ENCODE results near the gene MRNIP.

The MRNIP gene

GRCh38 chr5:179803651-179804554 lies 54.7 kb downstream of the MRNIP start:
- no peak for DNase-seq (ENCODE audit: low spot score)

GRCh38 chr5:179802950-179803562 lies 55.6 kb downstream of the MRNIP start:
- DNase-seq (ENCODE audit: low spot score) = no peak

GRCh38 chr5:179802207-179802883 lies 56.3 kb downstream of the MRNIP start:
- no peak for DNase-seq (ENCODE audit: low spot score)

GRCh38 chr5:179801304-179802206 lies 57.1 kb downstream of the MRNIP start:
- DNase-seq (ENCODE audit: low spot score) = no peak

DNA sequence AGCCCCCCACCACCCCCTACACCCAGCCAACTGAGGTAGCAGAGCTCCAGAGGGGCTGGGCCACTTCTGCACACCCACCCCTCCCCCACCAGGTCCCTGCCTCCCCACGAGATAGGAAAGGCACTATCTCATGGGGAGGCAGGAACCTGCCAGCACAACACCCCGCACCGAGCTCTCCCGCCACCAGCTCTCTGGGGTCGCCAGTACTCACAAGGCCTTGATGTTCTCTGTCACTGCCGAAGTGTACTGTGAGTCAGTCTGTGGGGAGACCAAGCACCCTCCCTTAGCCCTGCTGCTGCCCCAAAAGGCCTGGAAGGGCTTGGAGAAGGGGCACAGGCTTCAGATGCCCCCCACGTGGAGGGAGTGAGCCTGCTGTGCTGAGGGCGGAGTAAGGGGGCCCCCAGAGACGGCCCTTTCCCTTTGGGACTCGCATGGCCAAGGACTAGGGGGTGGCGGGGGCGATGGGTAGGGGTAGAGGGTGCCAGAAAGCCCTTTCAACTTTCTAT lies 57.9 kb downstream of the MRNIP start:
- DNase-seq (ENCODE audit: low spot score) = no peak

- no peak for DNase-seq (ENCODE audit: low spot score)
Measured at GRCh38 chr5:179800071-179800695, 58.4 kb downstream of the MRNIP start.

DNA sequence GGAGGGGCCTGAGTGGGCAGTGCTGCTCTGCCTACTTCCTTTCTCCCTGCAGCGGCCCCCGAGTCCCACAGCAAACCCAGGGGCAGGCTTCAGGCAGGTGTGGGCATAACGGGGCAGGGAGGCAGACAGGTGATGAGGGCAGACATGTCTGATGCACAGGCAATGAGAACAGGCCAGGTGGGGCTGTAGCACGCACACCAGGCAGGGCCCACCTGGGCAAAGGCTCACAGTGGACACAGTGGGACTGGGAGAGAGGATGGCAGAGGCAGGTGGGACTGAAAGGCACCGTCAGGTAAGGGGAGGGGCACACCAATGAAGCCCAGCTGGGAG lies 59.0 kb downstream of the MRNIP start:
- DNase-seq (ENCODE audit: low spot score) = no peak

GRCh38 chr5:179798771-179799643 lies 59.6 kb downstream of the MRNIP start:
- DNase-seq (ENCODE audit: low spot score) = no peak

- DNase-seq (ENCODE audit: low spot score) = no peak
Measured at GRCh38 chr5:179798144-179798770, 60.4 kb downstream of the MRNIP start.

DNA sequence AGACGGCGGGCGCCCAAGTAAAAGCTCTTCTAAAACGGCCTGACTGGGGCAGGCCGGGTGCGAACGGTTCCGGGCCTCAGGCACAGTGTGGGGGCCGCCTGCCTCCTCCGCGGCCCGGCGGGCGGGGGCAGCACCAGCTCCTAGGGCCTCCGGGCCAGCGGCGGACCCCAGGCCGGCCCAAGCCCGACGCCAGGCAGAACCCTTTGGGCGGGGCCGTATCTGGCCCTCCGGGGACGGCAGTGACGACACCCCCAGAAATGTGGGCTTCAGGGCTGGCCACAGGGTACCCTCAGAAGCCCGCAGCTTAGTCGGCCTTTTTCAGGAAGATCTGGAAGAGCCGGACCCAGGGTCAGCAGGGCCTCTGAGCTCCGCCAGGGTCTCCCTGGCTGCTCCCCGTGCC lies 60.9 kb downstream of the MRNIP start:
- DNase-seq (ENCODE audit: low spot score) = no peak

DNA sequence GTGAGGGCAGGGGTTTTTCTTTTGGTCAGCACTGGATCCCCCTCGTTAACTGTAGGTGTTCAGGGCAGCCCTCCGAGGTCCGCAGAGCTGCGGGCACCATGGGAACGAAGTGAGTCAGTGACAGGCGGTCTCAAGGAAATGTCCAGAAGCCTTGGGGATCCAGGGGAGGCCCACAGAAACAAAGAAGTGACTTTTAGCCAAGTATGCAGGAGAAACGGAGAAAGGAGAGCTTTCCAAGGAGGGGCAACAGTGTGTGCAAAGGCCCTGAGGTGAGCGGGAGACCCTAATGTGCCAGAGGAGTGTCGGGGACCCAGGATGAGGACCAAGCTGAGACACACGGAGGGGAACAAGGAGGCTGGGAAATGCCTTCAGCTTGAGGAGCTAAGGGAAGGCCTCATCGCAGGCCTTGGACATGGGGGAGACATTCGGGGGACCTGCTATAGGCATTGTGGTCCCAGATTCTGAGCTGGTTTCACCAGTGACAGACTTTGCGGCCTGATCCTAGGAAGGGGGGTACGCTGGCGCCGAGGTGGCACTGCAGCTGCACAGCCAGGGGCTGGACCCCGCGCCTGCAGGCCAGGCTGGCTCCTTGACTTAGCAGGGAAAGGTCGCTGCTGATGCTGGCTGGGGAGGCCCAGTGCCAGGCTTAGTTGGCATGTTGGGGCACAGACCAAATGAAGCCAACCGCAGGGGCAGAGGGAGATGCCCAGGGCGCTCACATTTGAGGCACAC lies 61.6 kb downstream of the MRNIP start:
- DNase-seq (ENCODE audit: low spot score) = no peak

GRCh38 chr5:179795863-179796833 lies 62.5 kb downstream of the MRNIP start:
- DNase-seq (ENCODE audit: low spot score) = peak; percentile 84

DNA sequence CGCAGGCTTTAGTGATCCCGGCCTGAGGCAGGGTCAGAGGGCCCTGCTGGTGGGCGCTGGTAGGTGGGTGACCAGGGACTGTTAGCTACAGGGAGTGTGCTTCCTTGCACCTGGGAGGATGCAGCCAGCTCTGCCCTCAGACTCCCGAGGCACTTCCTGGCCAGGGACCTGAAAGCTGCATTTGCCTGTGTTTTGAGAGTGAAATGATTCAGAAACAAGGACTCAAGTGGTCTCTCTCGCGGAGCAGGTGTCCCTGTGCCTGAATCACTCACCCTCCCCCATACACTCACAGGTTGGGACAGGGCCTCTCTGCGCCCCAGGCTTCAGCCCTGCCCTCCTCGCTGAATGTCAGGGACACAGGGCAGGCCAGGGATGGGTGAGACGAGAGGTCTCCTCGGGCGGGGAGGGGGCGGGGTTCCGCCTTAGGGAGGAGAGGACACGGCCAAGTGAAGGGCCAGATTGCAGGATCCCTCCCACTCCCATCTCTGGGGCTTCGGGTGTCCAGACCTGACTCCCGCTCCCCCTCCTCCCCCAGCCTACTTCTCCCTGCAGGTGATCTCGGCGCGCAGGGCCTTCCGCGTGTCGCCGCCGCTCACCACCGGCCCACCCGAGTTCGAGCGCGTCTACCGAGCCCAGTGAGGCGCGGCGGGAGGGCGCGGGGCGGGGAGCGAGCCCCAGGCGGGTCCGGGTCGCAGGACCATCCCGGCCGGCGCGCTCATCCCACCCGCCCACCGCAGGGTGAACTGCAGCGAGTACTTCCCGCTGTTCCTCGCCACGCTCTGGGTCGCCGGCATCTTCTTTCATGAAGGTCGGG lies 63.4 kb downstream of the MRNIP start:
- DNase-seq (ENCODE audit: low spot score) = no peak

DNA sequence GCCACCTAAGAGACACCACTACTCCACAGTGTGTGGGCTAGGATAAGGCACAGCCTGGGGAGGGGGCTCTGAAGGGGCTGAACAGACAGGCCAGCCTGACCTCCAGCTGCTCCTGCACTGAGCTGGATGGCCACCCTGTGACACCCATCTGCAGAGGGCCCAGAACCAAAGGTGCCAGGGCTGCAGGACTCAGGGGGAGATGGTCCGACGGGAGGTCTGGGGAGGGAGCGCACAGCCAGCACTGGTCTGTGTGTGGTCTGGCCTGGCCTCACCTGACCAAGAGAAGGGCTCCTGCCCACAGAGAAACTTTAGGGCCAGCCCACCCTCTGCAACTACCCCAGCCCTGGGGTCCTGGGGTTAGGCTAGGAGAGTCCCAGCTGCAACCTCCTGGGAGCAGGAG lies 64.0 kb downstream of the MRNIP start:
- DNase-seq (ENCODE audit: low spot score) = no peak

GRCh38 chr5:179794171-179794570 lies 64.4 kb downstream of the MRNIP start:
- no peak for DNase-seq (ENCODE audit: low spot score)

DNA sequence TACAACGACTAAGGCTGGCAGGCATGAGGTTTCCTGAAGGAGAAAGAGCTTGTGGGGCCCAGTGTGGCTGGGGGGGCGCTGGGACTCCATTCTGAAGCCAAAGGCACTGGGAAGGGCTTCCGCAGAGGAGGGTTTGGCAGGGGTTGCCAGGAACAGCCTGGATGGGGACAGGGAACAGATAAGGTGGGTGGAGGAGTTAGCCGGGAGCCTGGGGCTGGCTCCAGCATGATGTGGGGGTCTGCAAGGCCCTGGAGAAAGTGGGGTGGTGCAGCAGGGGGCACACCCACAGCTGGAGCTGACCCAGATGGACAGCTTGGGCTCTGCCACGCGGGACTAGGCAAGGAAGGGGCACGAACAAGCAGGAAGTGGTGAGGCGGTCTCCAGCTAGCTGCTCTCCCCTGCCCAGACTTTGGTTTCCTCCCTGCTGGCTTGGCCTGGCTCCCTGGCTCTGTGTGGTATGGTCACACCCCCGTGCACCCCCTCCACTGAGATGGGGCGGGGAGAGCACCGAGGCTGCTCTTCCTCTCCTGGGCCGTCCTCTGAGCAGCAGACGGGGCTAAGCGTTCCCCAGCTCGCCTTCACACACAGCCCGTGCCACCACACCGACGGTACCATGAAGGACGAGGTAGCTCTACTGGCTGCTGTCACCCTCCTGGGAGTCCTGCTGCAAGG lies 65.0 kb downstream of the MRNIP start, which contains the start of gene LTC4S:
TSS of gene LTC4S (plus strand) at position 519 of the 672 bp plus-strand sequence. CDS start at position 614, 95 bp downstream.
- no peak for DNase-seq (ENCODE audit: low spot score)
